Upper lobe of left lung (tissue), 6 donors: ENCODE results near the gene PLPPR3. TPM values are rescaled to one million over a fixed set of nuclear protein-coding genes. Genes with fewer than 3 reads are reported as not detected.
"Not testable (repeated sequence)": the region's sequence is repeated elsewhere in the genome, so short reads cannot be mapped to it uniquely, and the experiment has no call there.

Experiments used
- ATAC-seq, 2 donors: fragments of 200-7000 bp; cut with Tn5 transposase; one replicate each; pipeline ENCODE4 v1.9.1; 2022; ENCODE audit warnings: mild to moderate bottlenecking in 2 of 2, moderate library complexity in 2 of 2; ENCODE audit not compliant: low FRiP score in 2 of 2
- DNase-seq, 2 donors: peaks; one replicate each; pipeline ENCODE4 v3.0.0-alpha.2; 2019 to 2020
- H3K27ac ChIP-seq, 4 donors: fragments of 200-600 bp; sonication (generic); one replicate each; pipeline ENCODE4 v1.5.1; 2016 to 2019
- H3K27me3 ChIP-seq, 4 donors: fragments of 200-600 bp; sonication (generic); one replicate each; pipeline ENCODE4 v1.5.1; 2017 to 2019
- H3K36me3 ChIP-seq, 4 donors: fragments of 200-600 bp; sonication (generic); one replicate each; pipeline ENCODE4 v1.5.1; 2016 to 2019
- H3K4me1 ChIP-seq, 4 donors: fragments of 200-600 bp; sonication (generic); one replicate each; pipeline ENCODE4 v1.5.1; 2018 to 2019
- H3K4me3 ChIP-seq, 4 donors: fragments of 200-600 bp; sonication (generic); one replicate each; pipeline ENCODE4 v1.5.1; 2017 to 2019; ENCODE audit warnings: mild to moderate bottlenecking in 2 of 4, moderate library complexity in 1 of 4
- H3K9me3 ChIP-seq, 4 donors: fragments of 200-600 bp; sonication (generic); one replicate each; pipeline ENCODE4 v1.5.1; 2018 to 2019
- EP300 ChIP-seq, 4 donors: sonication (generic); formaldehyde crosslinking; IDR thresholded peaks; one replicate each; pipeline ENCODE4 v1.5.1; 2017; ENCODE audit warnings: antibody characterized with exemption in 4 of 4, control low read depth in 2 of 4
- POLR2A ChIP-seq, 4 donors: fragments of 450-650 bp; IDR thresholded peaks; one replicate each; pipeline ENCODE4 v1.5.1; 2016 to 2017; ENCODE audit warnings: antibody characterized with exemption in 4 of 4, mild to moderate bottlenecking in 2 of 4
- POLR2AphosphoS5 ChIP-seq, 2 donors: sonication (generic); formaldehyde crosslinking; IDR thresholded peaks; one replicate each; pipeline ENCODE4 v1.5.1; 2017; ENCODE audit warnings: antibody characterized with exemption in 2 of 2
- WGBS, 2 donors: methylation state at CpG; one replicate each; pipeline ENCODE4 v1.1.5; 2017 to 2018; 5-methylcytosine and 5-hydroxymethylcytosine counted together
- total RNA-seq, 6 donors: library from RNA; depleted of rRNA in 4 of 6; stranded (reverse); fragments of >200 nt in 4 of 6; gene quantifications; one replicate each; pipeline versions ENCODE4 v1.1.0 to v1.2.1, GENCODE V29; 2016 to 2021
- TF ChIP-seq, protein P1 (sequence below), 6 experiments: fragments of 450-650 bp in 4 of 6; fragments of 200-600 bp in 2 of 6; sonication (generic) in 2 of 6; IDR thresholded peaks; one replicate each; pipeline ENCODE4 v1.5.1; 2016 to 2019; ENCODE audit warnings: antibody characterized with exemption in 6 of 6
- donor health status: DM: no; HTN: no; CAD: no; lungs with moderate emphysema.
- donor health status: DM: no; HTN: yes; CAD: no; lungs with severe emphysema.

Gene PLPPR3
- total RNA-seq, 6 donors from 2014 or later = 0.63 to 14.2 (median 5.6) TPM

DNA sequence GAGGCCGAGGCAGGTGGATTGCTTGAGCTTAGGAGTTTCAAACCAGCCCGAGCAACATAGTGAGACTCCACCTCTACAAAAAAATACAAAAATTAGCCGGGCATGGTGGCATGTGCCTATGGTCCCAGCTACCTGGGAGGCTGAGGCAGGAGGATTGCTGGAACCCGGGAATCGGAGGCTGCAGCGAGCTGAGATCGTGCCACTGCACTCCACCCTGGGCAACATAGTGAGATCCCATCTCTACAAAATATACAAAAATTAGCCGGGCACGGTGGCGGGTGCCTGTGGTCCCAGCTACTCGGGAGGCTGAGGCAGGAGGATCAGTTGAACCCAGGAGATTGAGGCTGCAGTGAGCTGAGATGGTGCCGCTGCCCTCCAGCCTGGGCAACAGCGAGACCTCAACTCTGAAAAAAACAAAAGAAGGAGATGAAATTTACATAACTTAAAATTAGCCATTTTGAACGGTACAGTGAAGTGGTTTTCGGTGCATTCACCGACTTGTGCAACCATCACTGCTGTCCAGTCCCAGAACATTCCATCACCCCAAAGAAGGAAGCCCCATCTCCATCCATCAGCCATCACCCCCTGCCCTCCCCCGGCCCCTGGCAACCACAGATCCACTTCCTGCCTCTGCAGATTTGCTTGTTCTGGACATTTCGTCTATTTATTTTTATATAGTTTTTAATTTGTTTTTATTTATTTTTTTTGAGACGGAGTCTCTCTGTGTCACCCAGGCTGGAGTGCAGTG is 4.3 kb upstream of the PLPPR3 start:
- no peak for ATAC-seq

DNA sequence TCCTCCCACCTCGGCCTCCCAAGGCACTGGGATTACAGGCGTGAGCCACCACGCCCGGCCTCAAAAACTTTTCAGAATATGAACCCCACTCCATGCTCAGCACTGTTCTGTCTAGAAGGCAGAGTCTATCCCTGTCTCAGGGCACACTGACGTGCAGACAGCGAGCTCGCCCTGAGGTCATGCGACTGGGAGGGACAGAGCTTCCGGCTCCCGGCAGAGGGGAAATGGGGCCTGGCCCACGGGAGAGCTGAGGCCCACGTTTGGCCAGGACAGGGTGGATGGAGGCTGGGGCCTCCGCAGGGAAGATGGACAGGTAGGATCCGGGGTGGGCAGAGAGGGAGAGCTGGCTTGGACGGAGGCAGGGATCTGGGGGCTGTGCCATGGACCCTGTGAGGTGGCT is 3.1 kb upstream of the PLPPR3 start:
- no peaks in the 10 kb centered on the region for H3K36me3 ChIP-seq
- ATAC-seq (peak; percentile 39 to 54), DNase-seq (peak in 1 of 2 donors; percentile 52)
- peak overlapping the region in 1 of 4 donors; percentile 51 for H3K27ac ChIP-seq
- no peaks in the 10 kb centered on the region for H3K9me3 ChIP-seq
- 68 to 73% methylated on average over 15 of the region's 15 CpGs for WGBS, 2 donors
- TF ChIP-seq POLR2A (IDR thresholded peaks at IDR 0.05) (peak in 1 of 4 donors; percentile 35), POLR2AphosphoS5 (IDR thresholded peaks at IDR 0.05) (peak in 1 of 2 donors; percentile 14), EP300 (IDR thresholded peaks at IDR 0.05) (no peak)
- TF ChIP-seq, protein P1, sequence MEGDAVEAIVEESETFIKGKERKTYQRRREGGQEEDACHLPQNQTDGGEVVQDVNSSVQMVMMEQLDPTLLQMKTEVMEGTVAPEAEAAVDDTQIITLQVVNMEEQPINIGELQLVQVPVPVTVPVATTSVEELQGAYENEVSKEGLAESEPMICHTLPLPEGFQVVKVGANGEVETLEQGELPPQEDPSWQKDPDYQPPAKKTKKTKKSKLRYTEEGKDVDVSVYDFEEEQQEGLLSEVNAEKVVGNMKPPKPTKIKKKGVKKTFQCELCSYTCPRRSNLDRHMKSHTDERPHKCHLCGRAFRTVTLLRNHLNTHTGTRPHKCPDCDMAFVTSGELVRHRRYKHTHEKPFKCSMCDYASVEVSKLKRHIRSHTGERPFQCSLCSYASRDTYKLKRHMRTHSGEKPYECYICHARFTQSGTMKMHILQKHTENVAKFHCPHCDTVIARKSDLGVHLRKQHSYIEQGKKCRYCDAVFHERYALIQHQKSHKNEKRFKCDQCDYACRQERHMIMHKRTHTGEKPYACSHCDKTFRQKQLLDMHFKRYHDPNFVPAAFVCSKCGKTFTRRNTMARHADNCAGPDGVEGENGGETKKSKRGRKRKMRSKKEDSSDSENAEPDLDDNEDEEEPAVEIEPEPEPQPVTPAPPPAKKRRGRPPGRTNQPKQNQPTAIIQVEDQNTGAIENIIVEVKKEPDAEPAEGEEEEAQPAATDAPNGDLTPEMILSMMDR (IDR thresholded peaks at IDR 0.05) = no peak
- H3K27me3 ChIP-seq = peaks cover 0 to 20% (median 11%) of the 10 kb centered on the region in 4 donors
- peaks cover 27 to 43% (median 35%) of the 10 kb centered on the region in 4 donors for H3K4me1 ChIP-seq
- H3K4me3 ChIP-seq = no peak overlapping the region

More for the DNA sequence above, 4.3 kb upstream of the PLPPR3 start:
- WGBS, 2 donors = 72 to 75% methylated on average over 19 of the region's 19 CpGs
- Histone ChIP-seq H3K27ac (peak overlapping the region in 1 of 4 donors; percentile 17), H3K27me3 (peaks cover 0 to 20% (median 11%) of the 10 kb centered on the region in 4 donors), H3K4me1 (peaks cover 27 to 43% (median 35%) of the 10 kb centered on the region in 4 donors), H3K36me3 (no peaks in the 10 kb centered on the region), H3K4me3 (no peak overlapping the region), H3K9me3 (no peaks in the 10 kb centered on the region)
- TF ChIP-seq EP300 (IDR thresholded peaks at IDR 0.05) (no peak), POLR2AphosphoS5 (IDR thresholded peaks at IDR 0.05) (no peak), POLR2A (IDR thresholded peaks at IDR 0.05) (no peak)
- TF ChIP-seq, protein P1 (IDR thresholded peaks at IDR 0.05) = no peak
- DNase-seq = no peak

DNA sequence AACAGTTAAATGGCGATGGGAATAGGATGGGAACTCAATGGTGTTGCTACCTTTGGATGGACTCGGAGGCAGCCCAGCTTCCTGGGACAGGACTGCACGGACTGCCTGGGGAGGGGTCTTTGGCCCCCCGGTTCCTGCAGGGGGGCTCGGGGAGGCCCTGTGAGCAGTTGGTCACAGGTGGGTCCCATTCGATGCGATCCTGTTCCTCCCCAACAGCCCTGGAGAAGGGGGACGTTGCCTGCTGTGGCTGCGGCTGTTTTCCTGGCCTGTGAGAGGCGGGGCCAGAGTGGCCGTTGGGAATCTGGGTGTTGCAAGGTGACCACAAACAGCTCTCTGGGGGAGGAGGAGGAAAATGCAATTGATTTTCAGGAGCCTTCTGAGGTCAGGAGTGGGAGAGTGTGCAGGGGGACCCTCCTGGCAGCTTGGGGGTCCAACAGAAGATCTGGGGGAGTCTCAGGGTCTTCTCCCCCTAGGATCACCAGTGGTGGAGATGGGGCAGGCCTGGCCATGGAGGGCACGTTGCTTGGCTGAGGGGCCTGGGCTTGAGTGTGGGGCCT is 1.9 kb upstream of the PLPPR3 start:
- peaks cover 27 to 43% (median 35%) of the 10 kb centered on the region in 4 donors for H3K4me1 ChIP-seq

DNA sequence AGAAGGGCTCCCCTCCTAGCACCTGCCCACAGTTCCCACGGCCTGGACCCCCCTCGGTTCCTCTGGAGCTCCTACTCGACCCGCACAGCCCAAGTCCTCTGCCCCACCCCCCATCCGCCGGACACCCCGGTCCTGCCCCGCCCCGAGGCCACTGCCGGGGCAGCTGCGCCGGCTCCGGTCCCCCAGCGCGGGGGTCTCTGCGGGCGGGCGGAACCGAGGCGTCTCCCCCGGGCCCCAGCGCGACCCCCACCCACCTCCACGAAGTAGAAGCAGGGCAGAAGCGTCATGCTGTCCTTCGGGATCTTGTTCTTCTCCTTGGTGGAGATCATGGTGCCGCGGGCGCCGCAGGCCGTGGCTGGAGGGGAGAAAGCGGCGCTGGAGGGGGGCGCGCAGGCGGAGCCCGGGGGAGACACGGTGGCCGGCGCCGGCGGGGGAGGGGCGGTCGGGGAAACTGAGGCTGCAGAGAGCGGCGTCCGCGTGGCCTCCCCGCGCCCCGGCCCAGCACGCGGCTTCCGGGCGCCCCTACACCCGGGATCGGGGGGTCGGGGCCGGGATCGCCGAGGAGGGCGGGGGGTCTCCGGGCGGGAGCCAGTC is 427 bp downstream of the PLPPR3 start:
- Histone ChIP-seq H3K4me3 (peak overlapping the region; percentile 35 to 54 (median 42)), H3K36me3 (no peaks in the 10 kb centered on the region), H3K9me3 (no peaks in the 10 kb centered on the region), H3K27ac (peak overlapping the region in 1 of 4 donors; percentile 40), H3K4me1 (peaks cover 21 to 27% (median 23%) of the 10 kb centered on the region in 4 donors), H3K27me3 (peaks cover 0 to 20% (median 11%) of the 10 kb centered on the region in 4 donors)
- ATAC-seq (peak in 1 of 2 donors; percentile 20), DNase-seq (peak in 1 of 2 donors; percentile 85)
- 0% methylated on average over 5 to 25 of the region's 64 CpGs for whole genome bisulfite sequencing, 2 donors
- TF ChIP-seq EP300 (IDR thresholded peaks at IDR 0.05) (no peak), POLR2AphosphoS5 (IDR thresholded peaks at IDR 0.05) (no peak), POLR2A (IDR thresholded peaks at IDR 0.05) (no peak)
- TF ChIP-seq, protein P1 (IDR thresholded peaks at IDR 0.05) = no peak

More for the DNA sequence above, 1.9 kb upstream of the PLPPR3 start:
- Histone ChIP-seq H3K4me3 (no peak overlapping the region), H3K9me3 (no peaks in the 10 kb centered on the region), H3K27me3 (peaks cover 0 to 20% (median 11%) of the 10 kb centered on the region in 4 donors), H3K36me3 (no peaks in the 10 kb centered on the region), H3K27ac (no peak overlapping the region)
- DNase-seq = peak in 1 of 2 donors; percentile 50
- WGBS, 2 donors = 49 to 60% methylated on average over 10 to 12 of the region's 12 CpGs
- TF ChIP-seq, protein P1 (IDR thresholded peaks at IDR 0.05) = no peak
- TF ChIP-seq POLR2AphosphoS5 (IDR thresholded peaks at IDR 0.05) (no peak), POLR2A (IDR thresholded peaks at IDR 0.05) (no peak), EP300 (IDR thresholded peaks at IDR 0.05) (no peak)
- ATAC-seq = peak in 1 of 2 donors; percentile 56

DNA sequence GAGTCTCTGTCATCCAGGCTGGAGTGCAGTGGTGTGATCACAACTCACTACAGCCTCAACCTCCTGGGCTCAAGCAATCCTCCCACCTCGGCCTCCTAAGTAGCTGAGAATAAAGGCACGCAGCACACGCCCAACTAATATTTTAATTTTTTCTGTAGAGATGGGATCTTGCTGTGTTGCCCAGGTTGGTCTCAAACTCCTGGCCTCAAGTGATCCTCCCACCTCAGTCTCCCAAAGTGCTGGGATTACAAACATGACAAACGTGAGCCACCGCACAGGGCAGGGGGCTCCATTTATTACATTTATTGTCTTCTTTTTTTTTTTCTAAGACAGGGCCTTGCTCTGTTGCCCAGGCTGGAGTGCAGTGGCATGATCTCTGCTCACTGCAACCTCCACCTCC is 1.5 kb downstream of the PLPPR3 start:
- 92 to 94% methylated on average over 5 of the region's 5 CpGs for WGBS, 2 donors
- H3K4me3 ChIP-seq, DNase-seq: not testable (repeated sequence)

More for the DNA sequence above, 1.5 kb downstream of the PLPPR3 start:
- not testable (repeated sequence) for H3K27ac ChIP-seq, ATAC-seq, H3K9me3 ChIP-seq, H3K36me3 ChIP-seq
- Histone ChIP-seq H3K4me1 (peaks cover 21 to 27% (median 23%) of the 10 kb centered on the region in 4 donors), H3K27me3 (peaks cover 0 to 20% (median 11%) of the 10 kb centered on the region in 4 donors)
